HG02763 (cell line): ENCODE measurements around the gene INAFM2.

Experiments used
- ATAC-seq: cut with Tn5 transposase; IDR thresholded peaks from one replicate; pipeline ENCODE4 v1.9.1; 2021; ENCODE audit warnings: mild to moderate bottlenecking, moderate library complexity; ENCODE audit not compliant: unreplicated experiment

The INAFM2 gene

GRCh38 chr15:40340740-40341400 lies 17.4 kb downstream of the INAFM2 start, which contains the start of gene CCDC9B:
Gene CCDC9B (minus strand): TSS chr15:40340939. CDS start chr15:40340819, 120 bp downstream.
- no peak for ATAC-seq

GRCh38 chr15:40342416-40343320 lies 19.2 kb downstream of the INAFM2 start:
- ATAC-seq = no peak

GRCh38 chr15:40343512-40343911 lies 20.0 kb downstream of the INAFM2 start:
- no peak for ATAC-seq

- ATAC-seq = no peak
Observed at GRCh38 chr15:40344217-40344616, 20.7 kb downstream of the INAFM2 start.

- ATAC-seq = no peak
Observed at GRCh38 chr15:40344631-40345120, 21.2 kb downstream of the INAFM2 start.

GRCh38 chr15:40345225-40345866 lies 21.9 kb downstream of the INAFM2 start:
- ATAC-seq = no peak

GRCh38 chr15:40345867-40346578 lies 22.5 kb downstream of the INAFM2 start:
- ATAC-seq = no peak

GRCh38 chr15:40346579-40347558 lies 23.4 kb downstream of the INAFM2 start:
- no peak for ATAC-seq

GRCh38 chr15:40347559-40348473 lies 24.3 kb downstream of the INAFM2 start:
- no peak for ATAC-seq

GRCh38 chr15:40348474-40348870 lies 25.0 kb downstream of the INAFM2 start:
- no peak for ATAC-seq

- no peak for ATAC-seq
Observed at GRCh38 chr15:40349163-40349562, 25.7 kb downstream of the INAFM2 start.

- ATAC-seq = no peak
Observed at GRCh38 chr15:40352281-40352901, 28.9 kb downstream of the INAFM2 start.

- ATAC-seq = no peak
Observed at GRCh38 chr15:40353697-40354096, 30.2 kb downstream of the INAFM2 start.

- ATAC-seq = no peak
Observed at GRCh38 chr15:40354408-40355171, 31.1 kb downstream of the INAFM2 start.

GRCh38 chr15:40355976-40356585 lies 32.6 kb downstream of the INAFM2 start:
- ATAC-seq = no peak

GRCh38 chr15:40357246-40357645 lies 33.8 kb downstream of the INAFM2 start:
- ATAC-seq = no peak
